Measurements from ENCODE around the gene HNRNPF. TPM values are rescaled to one million over a fixed set of nuclear protein-coding genes. Genes with fewer than 3 reads are reported as not detected.

The HNRNPF gene
- total RNA-seq, 2 experiments from 2014 or later: 379 to 383 TPM

DNA sequence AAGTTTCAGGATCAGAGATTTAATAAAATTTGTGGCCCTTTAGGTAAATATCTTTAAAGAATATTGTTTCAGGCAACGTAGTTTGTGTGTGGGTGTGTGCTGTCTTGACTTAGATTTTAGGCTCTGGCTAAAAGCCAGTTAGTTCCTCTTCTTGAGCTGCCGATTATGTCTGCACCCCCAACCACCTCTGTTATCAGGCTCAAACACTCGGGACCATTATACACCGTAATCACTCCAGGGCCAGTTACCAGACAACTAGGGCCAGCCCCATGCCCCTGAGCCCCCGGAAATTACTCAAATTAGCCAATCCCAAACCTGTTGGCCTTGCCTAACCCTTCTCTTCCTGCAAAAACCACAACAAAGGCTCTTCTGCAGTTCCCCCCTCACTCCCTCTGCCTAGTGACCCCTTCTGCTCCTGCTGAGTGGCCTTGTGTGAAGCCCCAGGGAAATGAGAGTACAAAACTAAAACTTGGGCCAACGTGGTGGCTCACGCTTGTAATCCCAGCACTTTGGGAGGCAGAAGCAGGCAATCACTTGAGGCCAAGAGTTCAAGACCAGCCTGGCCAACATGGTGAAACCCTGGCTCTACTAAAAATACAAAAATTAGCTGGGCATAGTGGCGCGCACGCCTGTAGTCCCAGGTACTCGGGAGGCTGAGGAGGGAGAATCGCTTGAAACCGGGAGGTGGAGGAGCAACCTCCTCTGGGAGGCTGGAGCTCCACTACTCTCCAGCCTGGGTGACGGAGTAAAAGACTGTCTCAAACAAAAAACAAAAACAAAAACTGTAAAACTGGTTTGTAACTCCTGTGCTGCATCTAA, 9.2 kb upstream of the HNRNPF start:
- peak; percentile 76 for DNase-seq
- H3K9me3 Mint-ChIP-seq: no peaks in the 10 kb centered on the region
- intact Hi-C loops (cut with micrococcal nuclease): loop anchor here (1.0 kb wide), 1 partner anchor 9 kb away; no protein-coding TSS in a partner anchor
- H3K27ac Mint-ChIP-seq: peak overlapping the region; percentile 92
- H3K4me3 Mint-ChIP-seq: peak overlapping the region; percentile 54
- CTCF ChIA-PET: interaction anchor here (0.6 to 2.2 kb wide), 4 partner anchors 9 to 38 kb away, joined by 3 to 7 read pairs (median 4); partner anchors contain the start of gene HNRNPF
- no peaks in the 10 kb centered on the region for H3K27me3 Mint-ChIP-seq (ENCODE audit: low read depth)
- no peaks in the 10 kb centered on the region for H3K36me3 Mint-ChIP-seq (ENCODE audit: low read depth)
- peaks cover 35% of the 10 kb centered on the region for H3K4me1 Mint-ChIP-seq (ENCODE audit: low read depth)

DNA sequence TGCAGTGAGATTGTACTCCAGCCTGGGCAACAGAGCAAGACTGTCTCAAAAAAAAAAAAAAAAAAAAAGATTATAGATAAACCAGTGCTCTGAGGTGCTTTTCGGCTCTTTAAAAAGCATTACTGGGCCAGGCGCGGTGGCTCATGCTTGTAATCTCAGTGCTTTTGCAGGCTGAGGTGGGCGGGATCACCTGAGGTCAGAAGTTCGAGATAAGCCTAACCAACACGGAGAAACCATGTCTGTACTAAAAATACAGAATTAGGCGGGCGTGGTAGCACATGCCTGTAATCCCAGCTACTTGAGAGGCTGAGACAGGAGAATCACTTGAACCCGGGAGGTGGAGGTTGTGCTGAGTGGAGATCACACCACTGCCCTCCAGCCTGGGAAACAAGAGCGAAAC, 6.6 kb upstream of the HNRNPF start:
- Mint-ChIP-seq H3K36me3 (ENCODE audit: low read depth) (no peaks in the 10 kb centered on the region), H3K27ac (no peak overlapping the region), H3K9me3 (no peaks in the 10 kb centered on the region), H3K4me3 (no peak overlapping the region), H3K4me1 (ENCODE audit: low read depth) (peaks cover 31% of the 10 kb centered on the region), H3K27me3 (ENCODE audit: low read depth) (no peaks in the 10 kb centered on the region)
- CTCF ChIA-PET: no interaction called here
- intact Hi-C loops (cut with micrococcal nuclease): no loop called here
- no peak for DNase-seq

DNA sequence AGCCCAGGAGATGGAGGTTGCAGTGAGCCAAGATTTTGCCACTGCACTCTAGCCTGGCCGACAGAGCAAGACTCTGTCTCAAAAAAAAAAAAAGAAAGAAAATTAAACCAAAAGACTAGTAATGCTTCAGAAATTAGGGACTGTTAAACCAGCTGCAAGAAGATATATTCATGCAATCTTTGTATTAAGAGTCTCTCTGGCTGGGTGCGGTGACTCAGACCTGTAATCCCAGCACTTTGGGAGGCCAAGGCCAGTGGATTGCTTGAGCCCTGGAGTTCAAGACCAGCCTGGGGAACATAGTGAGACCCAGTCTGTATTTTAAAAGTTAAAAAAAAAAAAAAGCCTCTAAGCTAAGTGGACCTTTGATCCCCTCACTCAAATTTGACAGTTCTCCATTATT, 2.5 kb upstream of the HNRNPF start:
- intact Hi-C loops (cut with micrococcal nuclease): no loop called here
- Mint-ChIP-seq H3K27ac (no peak overlapping the region), H3K9me3 (no peaks in the 10 kb centered on the region), H3K4me1 (ENCODE audit: low read depth) (peaks cover 12% of the 10 kb centered on the region), H3K36me3 (ENCODE audit: low read depth) (peaks cover 18% of the 10 kb centered on the region), H3K4me3 (no peak overlapping the region), H3K27me3 (ENCODE audit: low read depth) (no peaks in the 10 kb centered on the region)
- no peak for DNase-seq
- CTCF ChIA-PET: interaction anchor here (0.6 kb wide), 1 partner anchor 272 kb away, joined by 4 read pairs; no protein-coding TSS in a partner anchor

DNA sequence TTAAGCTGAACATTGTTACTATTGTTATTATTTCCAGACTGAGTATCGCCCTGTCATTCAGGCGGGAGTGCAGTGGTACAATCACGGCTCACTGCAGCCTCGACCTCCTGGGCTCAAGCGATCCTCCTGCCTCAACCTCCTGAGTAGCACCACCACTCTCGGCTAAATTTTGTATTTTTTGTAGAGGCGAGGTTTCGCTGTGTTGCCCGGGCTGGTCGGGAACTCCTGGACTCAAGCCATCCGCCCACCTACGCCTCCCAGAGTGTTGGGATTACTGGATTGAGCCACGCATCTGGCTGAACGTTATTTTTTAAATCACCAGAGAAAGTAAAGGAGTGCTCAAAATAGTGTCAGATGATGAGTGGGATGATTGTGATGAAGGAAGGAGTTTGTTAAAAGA, 1.4 kb upstream of the HNRNPF start:
- Mint-ChIP-seq H3K36me3 (ENCODE audit: low read depth) (peaks cover 30% of the 10 kb centered on the region), H3K27me3 (ENCODE audit: low read depth) (no peaks in the 10 kb centered on the region), H3K9me3 (no peaks in the 10 kb centered on the region), H3K4me1 (ENCODE audit: low read depth) (peaks cover 12% of the 10 kb centered on the region), H3K27ac (peak overlapping the region; percentile 96), H3K4me3 (peak overlapping the region; percentile 88)
- CTCF ChIA-PET: no interaction called here
- no peak for DNase-seq
- intact Hi-C loops (cut with micrococcal nuclease): no loop called here

DNA sequence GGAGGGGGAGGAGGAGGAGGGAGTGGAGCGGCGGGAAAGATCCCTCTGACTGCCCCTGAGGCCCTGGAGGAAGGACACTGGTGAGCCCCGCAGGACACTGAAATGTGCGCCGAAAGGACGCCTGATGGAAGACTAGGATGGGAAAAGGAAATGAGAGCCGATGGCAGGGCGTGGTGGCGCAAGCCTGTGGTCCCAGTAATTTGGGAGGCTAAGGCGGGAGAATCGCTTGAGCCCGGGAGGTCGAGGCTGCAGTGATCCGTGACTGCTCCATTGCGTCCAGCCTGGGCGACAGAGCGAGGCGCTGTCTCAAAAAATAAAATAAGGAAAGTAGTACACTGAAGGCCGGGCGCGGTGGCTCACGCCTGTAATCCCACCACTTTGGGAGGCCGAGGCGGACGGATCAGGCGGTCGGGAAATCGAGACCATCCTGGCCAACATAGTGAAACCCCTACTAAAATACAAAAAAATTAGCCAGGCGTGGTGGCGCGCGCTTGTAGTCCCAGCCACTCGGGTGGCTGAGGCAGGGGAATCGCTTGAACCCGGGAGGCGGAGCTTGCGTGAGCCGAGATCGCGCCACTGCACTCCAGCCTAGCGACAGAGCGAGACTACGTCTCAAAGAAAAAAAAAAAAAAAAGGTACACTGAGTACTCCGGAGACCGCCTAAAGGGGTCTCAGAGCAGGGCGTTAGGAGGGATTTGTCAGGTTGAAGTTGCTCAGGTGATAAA, 561 bp upstream of the HNRNPF start:
- Mint-ChIP-seq H3K4me3 (peak overlapping the region; percentile 88), H3K27me3 (ENCODE audit: low read depth) (no peaks in the 10 kb centered on the region), H3K36me3 (ENCODE audit: low read depth) (peaks cover 36% of the 10 kb centered on the region), H3K9me3 (no peaks in the 10 kb centered on the region), H3K4me1 (ENCODE audit: low read depth) (peaks cover 16% of the 10 kb centered on the region), H3K27ac (peak overlapping the region; percentile 96)
- peak; percentile 82 for DNase-seq
- CTCF ChIA-PET: interaction anchor here (1.4 kb wide), 1 partner anchor 9 kb away, joined by 3 read pairs; no protein-coding TSS in a partner anchor
- intact Hi-C loops (cut with micrococcal nuclease): loop anchor here (1.0 to 10.0 kb wide), 5 partner anchors 11 to 772 kb away; partner anchors contain the start of gene ZNF33B

DNA sequence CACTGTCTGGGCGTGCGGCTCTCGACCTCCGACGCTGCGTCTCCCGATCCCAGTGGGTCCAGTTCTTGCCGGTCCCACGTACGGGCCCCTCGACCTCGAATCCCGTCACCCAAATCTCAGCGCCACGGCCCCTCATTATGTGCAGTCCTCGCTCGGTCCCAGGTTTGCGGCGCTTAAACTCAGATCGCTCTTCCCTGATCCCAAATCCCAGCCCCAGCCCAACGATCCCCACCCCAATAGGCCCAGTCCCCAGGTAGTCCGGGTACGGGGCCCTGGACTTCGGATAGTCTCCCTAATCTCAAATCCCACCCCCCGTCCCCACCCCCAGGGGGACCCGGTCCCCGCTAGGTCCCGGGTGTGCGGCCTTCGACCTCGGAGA, 666 bp downstream of the HNRNPF start:
- H3K4me1 Mint-ChIP-seq (ENCODE audit: low read depth): peaks cover 26% of the 10 kb centered on the region
- peaks cover 47% of the 10 kb centered on the region for H3K36me3 Mint-ChIP-seq (ENCODE audit: low read depth)
- H3K27ac Mint-ChIP-seq: peak overlapping the region; percentile 96

DNA sequence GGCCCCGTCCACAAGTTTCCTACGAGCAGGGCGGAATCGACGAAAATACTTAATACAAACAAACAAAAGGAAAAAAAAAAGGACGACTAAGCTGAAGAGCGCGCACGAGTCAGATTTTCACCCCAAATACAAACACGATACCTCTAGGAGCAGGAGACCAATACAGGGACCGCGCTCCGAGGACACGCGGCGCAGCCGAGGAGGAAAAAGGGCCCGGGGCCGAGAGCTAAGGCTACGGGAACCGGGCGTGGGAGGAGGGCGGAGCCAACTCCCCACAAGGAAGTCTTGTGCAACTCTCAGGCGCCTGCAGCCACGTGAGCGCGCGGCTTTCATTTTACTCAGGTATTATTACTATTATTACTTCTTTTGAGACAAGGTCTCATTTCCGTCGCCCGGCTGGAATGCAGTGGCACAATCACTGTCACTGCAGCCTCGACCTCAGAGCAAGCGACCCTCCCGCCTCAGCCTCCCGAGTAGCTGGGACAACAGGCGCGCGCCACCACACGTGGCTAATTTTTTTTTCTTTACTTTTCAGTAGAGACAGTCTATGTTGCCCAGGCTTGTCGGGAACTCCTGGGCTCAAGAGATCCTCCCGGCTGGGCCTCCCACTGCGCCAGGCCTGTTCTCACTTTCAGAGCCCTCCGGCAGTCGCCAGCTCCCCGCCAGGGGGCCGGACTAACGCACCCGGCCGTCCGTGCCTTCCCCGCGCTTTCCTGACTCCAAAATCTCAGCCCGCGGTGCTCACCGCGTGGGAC, 1.2 kb downstream of the HNRNPF start:
- H3K4me1 Mint-ChIP-seq (ENCODE audit: low read depth): peaks cover 32% of the 10 kb centered on the region
- H3K36me3 Mint-ChIP-seq (ENCODE audit: low read depth): peaks cover 52% of the 10 kb centered on the region

More for the DNA sequence above, 666 bp downstream of the HNRNPF start:
- Mint-ChIP-seq H3K4me3 (peak overlapping the region; percentile 88), H3K9me3 (no peaks in the 10 kb centered on the region), H3K27me3 (ENCODE audit: low read depth) (no peaks in the 10 kb centered on the region)
- CTCF ChIA-PET: no interaction called here
- intact Hi-C loops (cut with micrococcal nuclease): loop anchor here (5.0 to 10.0 kb wide), 2 partner anchors 406 to 771 kb away; partner anchors contain the start of gene ZNF33B
- no peak for DNase-seq

DNA sequence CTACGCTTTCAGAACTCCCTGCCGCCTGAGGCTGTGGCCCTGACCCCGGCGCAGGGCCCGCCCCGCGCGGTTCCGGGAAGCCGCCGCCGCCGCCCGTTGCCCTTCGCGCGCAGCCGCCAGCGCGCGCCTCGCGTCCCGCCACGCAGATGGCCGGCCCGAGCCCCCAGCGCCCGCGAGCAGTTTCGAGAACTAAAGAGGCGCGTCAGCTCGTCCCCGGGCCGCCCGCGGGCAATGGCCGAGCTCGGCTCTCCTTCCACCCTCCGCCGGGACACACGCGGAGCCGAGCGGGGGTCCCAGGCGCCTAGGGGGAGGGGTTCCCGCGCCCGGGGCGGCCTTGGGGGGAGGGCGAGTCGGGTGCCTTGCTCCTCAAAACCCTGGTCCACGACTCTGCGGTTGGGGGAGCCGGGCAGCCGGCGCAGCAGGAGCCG, 1.8 kb downstream of the HNRNPF start:
- peaks cover 56% of the 10 kb centered on the region for H3K36me3 Mint-ChIP-seq (ENCODE audit: low read depth)
- intact Hi-C loops (cut with micrococcal nuclease): loop anchor here (1.0 to 10.0 kb wide), 3 partner anchors 10 to 770 kb away; partner anchors contain the start of gene ZNF33B
- CTCF ChIA-PET: interaction anchor here (0.6 to 1.1 kb wide), 5 partner anchors 10 to 56 kb away, joined by 3 to 4 read pairs (median 3); no protein-coding TSS in a partner anchor

More for the DNA sequence above, 1.2 kb downstream of the HNRNPF start:
- Mint-ChIP-seq H3K9me3 (no peaks in the 10 kb centered on the region), H3K4me3 (peak overlapping the region; percentile 88), H3K27ac (peak overlapping the region; percentile 96), H3K27me3 (ENCODE audit: low read depth) (no peaks in the 10 kb centered on the region)
- DNase-seq: peak; percentile 94
- intact Hi-C loops (cut with micrococcal nuclease): loop anchor here (1.0 to 10.0 kb wide), 3 partner anchors 10 to 770 kb away; partner anchors contain the start of gene ZNF33B
- CTCF ChIA-PET: interaction anchor here (0.6 to 1.1 kb wide), 7 partner anchors 11 to 55 kb away, joined by 3 to 6 read pairs (median 3); no protein-coding TSS in a partner anchor

DNA sequence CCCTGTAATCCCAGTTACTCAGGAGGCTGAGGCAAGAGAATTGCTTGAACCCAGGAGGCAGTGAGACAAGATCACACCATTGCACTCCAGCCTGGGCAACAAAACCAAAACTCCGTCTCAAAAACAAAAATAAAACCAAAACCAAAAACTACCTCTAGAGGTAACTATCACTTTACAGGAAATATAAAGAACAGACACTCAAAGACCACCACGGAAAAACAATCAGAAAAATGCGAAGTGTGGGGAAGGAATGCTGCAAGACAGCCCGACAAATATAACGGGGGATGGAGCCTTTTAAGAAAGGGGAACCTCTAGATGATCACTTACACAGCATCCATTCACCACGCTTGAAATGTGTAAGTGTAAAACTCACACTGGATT, 4.3 kb downstream of the HNRNPF start:
- CTCF ChIA-PET: no interaction called here
- Mint-ChIP-seq H3K27ac (peak overlapping the region; percentile 96), H3K27me3 (ENCODE audit: low read depth) (no peaks in the 10 kb centered on the region), H3K4me3 (peak overlapping the region; percentile 81), H3K9me3 (no peaks in the 10 kb centered on the region), H3K36me3 (ENCODE audit: low read depth) (peaks cover 66% of the 10 kb centered on the region), H3K4me1 (ENCODE audit: low read depth) (peaks cover 51% of the 10 kb centered on the region)
- intact Hi-C loops (cut with micrococcal nuclease): loop anchor here (5.0 to 10.0 kb wide), 2 partner anchors 410 to 767 kb away; partner anchors contain the start of gene ZNF33B
- no peak for DNase-seq

More for the DNA sequence above, 1.8 kb downstream of the HNRNPF start:
- peak; percentile 51 for DNase-seq
- Mint-ChIP-seq H3K27me3 (ENCODE audit: low read depth) (no peaks in the 10 kb centered on the region), H3K27ac (peak overlapping the region; percentile 96), H3K4me3 (peak overlapping the region; percentile 88), H3K4me1 (ENCODE audit: low read depth) (peaks cover 38% of the 10 kb centered on the region), H3K9me3 (no peaks in the 10 kb centered on the region)

DNA sequence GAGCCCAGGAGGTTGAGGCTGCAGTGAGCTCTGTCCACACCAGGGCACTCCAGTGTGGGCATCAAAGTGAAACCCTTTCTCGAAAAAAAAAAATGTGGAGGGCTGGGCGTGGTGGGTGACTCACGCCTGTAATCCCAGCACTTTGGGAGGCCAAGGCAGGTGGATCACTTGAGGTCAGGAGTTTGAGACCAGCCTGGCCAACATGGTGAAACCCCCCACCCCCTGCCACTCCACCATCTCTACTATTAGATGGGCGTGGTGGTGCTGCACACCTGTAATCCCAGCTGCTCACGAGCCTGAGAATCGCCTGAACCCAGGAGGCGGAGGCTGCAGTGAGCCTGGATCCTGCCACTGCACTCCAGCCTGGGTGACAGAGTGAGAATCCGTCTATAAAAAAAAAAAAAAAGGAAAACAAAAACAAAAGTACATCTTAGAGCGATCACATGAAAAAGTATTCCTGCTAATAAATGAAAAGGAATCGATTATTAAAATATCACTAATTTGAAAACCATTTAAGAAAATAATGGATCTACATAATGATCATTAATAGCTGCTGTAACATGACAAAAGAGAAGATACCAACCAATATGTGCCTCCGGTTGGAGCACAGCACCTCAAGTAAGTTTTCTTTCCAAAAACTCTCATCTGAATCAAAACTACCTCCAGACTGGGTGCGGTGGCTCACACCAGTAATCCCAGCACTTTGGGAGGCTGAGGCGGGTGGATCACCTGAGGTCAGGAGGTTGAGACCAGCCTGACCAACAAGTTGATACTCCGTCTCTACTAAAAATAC, 4.9 kb downstream of the HNRNPF start:
- Mint-ChIP-seq H3K4me1 (ENCODE audit: low read depth) (peaks cover 56% of the 10 kb centered on the region), H3K27ac (peak overlapping the region; percentile 96), H3K27me3 (ENCODE audit: low read depth) (no peaks in the 10 kb centered on the region), H3K4me3 (peak overlapping the region; percentile 81), H3K9me3 (no peaks in the 10 kb centered on the region), H3K36me3 (ENCODE audit: low read depth) (peaks cover 67% of the 10 kb centered on the region)
- CTCF ChIA-PET: no interaction called here
- intact Hi-C loops (cut with micrococcal nuclease): loop anchor here (10.0 kb wide), 1 partner anchor 411 kb away; no protein-coding TSS in a partner anchor
- DNase-seq: no peak

DNA sequence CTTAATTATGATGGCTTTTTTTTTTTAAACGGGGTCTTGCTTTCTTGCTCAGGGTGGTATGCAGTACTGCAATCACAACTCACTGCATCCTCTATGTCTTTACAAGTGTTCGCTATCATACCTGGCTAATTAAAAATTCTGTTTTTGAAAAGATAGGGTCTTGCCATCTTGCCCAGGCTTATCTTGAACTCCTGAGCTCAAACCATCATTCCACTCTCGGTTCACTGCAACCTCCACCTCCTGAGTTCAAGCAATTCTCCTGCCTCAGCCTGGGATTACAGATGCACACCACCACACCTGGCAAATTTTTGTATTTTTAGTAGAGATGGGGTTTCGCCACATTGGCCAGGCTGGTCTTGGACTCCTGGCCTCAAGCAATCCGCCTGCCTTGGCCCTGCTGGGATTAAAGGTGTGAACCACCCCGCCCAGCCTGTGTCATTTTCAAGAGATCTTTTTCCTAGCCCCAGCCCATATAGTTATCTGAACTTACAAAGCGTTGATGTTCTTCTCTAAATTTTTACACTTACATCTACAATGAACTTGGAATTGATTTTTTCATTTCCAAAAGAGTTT, 6.0 kb downstream of the HNRNPF start:
- no peak for DNase-seq
- Mint-ChIP-seq H3K36me3 (ENCODE audit: low read depth) (peaks cover 70% of the 10 kb centered on the region), H3K4me1 (ENCODE audit: low read depth) (peaks cover 63% of the 10 kb centered on the region), H3K27ac (peak overlapping the region; percentile 96), H3K4me3 (peak overlapping the region; percentile 81), H3K9me3 (no peaks in the 10 kb centered on the region), H3K27me3 (ENCODE audit: low read depth) (no peaks in the 10 kb centered on the region)
- intact Hi-C loops (cut with micrococcal nuclease): loop anchor here (10.0 kb wide), 1 partner anchor 412 kb away; no protein-coding TSS in a partner anchor
- CTCF ChIA-PET: no interaction called here

Measured in activated naive CD4-positive, alpha-beta T cell treated with anti-CD3 and anti-CD28 coated beads for 36 hours (primary cell).